GM12872 (cell line): Measurements from ENCODE around the gene SGSM2.

ENCODE experiments used
- CTCF ChIP-seq: IDR thresholded peaks from 3 replicates; pipeline ENCODE4 v1.5.1; 2011; ENCODE audit warnings: low read depth, mild to moderate bottlenecking, low read length, moderate library complexity; ENCODE audit not compliant: insufficient read depth

SGSM2 gene, protein sequence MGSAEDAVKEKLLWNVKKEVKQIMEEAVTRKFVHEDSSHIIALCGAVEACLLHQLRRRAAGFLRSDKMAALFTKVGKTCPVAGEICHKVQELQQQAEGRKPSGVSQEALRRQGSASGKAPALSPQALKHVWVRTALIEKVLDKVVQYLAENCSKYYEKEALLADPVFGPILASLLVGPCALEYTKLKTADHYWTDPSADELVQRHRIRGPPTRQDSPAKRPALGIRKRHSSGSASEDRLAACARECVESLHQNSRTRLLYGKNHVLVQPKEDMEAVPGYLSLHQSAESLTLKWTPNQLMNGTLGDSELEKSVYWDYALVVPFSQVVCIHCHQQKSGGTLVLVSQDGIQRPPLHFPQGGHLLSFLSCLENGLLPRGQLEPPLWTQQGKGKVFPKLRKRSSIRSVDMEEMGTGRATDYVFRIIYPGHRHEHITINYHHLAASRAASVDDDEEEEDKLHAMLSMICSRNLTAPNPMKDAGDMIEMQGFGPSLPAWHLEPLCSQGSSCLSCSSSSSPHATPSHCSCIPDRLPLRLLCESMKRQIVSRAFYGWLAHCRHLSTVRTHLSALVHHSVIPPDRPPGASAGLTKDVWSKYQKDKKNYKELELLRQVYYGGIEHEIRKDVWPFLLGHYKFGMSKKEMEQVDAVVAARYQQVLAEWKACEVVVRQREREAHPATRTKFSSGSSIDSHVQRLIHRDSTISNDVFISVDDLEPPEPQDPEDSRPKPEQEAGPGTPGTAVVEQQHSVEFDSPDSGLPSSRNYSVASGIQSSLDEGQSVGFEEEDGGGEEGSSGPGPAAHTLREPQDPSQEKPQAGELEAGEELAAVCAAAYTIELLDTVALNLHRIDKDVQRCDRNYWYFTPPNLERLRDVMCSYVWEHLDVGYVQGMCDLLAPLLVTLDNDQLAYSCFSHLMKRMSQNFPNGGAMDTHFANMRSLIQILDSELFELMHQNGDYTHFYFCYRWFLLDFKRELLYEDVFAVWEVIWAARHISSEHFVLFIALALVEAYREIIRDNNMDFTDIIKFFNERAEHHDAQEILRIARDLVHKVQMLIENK

DNA sequence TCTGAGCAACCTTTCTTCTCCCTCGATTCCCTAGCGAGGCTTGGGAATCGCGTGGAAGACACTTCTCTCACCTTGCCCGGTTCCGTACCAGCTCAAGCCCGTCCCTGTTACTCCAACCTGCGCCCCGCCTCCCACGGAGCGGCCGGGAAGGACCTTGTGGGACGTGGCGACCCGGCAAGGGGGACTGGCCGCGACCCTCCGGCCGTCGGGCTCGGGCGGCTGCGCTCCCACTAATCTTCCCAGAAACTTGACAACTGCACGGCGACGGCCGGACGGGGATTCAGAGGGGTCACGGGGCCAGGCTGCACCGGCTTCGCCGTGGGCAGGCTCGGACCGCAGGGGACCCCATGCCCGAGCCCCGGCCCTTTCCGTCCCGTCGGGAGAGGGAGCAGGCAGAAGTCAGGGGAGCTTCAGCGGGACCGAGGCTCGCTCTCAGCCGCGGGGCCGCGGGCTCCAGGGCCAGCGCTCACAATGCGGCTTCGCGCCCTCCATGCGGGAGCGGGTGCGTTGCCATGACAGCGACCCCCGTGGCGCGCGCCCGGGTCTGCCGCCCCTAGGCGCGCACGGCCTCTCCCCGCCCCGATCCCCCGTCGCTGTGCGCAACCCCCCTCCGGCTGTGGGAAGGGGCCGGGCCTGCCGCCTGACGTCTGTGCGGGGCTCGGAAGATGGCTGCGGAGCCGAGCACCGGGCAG, at the start of gene SGSM2:
Gene SGSM2 (plus strand): TSS at position 650 of the 692 bp plus-strand sequence. CDS start 188 bp downstream, outside the sequence.
- TF ChIP-seq CTCF: no peak

GRCh38 chr17:2289878-2290478, 47.3 kb upstream of the SGSM2 start:
- no peak for TF ChIP-seq CTCF

DNA sequence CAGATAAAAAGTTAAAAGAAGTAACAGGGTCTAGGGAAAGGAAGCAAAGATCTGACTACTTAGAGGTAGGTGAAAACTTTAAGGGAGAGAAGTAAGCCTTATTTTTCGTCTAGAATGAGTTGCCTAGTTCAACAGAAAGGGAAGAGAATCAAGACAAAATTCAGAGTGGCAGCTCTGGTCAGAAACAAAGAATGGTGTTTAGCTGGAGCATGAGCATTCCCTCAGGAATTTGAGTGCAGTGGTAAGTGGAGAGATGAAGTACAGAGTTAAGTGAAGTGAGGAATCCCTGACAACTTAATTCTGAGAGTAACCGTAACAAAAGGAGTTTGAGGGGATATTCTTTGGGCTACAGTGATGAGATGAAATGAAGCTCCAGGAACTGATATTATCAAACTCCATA, 45.2 kb upstream of the SGSM2 start:
- no peak for TF ChIP-seq CTCF

DNA sequence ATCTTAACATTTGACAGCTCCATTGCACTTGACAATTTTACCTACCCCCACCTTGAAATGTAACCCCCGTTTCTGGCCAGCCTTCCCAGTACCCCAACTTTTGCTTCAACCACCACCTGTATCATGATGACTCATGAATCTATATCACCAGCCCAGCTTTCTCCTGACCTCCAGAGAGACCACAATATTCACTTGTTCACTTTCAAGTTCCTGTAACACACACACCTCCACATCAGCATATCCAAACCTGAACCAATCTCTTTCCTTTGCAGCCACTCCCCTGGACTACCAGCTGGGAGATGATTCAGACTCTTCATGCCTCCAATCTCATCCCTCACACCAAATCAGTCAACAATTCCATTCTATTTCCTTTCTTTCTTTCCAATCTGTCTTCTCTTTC, 41.7 kb upstream of the SGSM2 start:
- no peak for TF ChIP-seq CTCF

- no peak for TF ChIP-seq CTCF
These were observed 40.3 kb upstream of the SGSM2 start for GRCh38 chr17:2297023-2297422.

- TF ChIP-seq CTCF: no peak
These were observed 38.2 kb upstream of the SGSM2 start for GRCh38 chr17:2299136-2299535.
